Karpas-422 (cell line): Measurements from ENCODE around the gene GABRB2. TPM values are rescaled to one million over a fixed set of nuclear protein-coding genes. Genes with fewer than 3 reads are reported as not detected.

Source experiments
- DNase-seq: peaks from one replicate; pipeline ENCODE4 v3.0.0-alpha.2; 2015
- H2AFZ ChIP-seq: fragments of 200-600 bp; sonication (generic); 2 replicates; pipeline ENCODE4 v1.6.1; 2014; ENCODE audit warnings: antibody characterized with exemption, low read length, mixed read lengths
- H3K27ac ChIP-seq: fragments of 200-600 bp; sonication (generic); 2 replicates; pipeline ENCODE4 v1.5.1; 2014; ENCODE audit warnings: mild to moderate bottlenecking, low read length, moderate library complexity
- H3K27me3 ChIP-seq: fragments of 200-600 bp; sonication (generic); 2 replicates; pipeline ENCODE4 v1.6.1; 2014; ENCODE audit warnings: low read length, mixed read lengths
- H3K36me3 ChIP-seq: fragments of 200-600 bp; sonication (generic); 2 replicates; pipeline ENCODE4 v1.6.1; 2014; ENCODE audit warnings: low read length, mixed read lengths; ENCODE audit not compliant: insufficient read depth
- H3K4me1 ChIP-seq: fragments of 200-600 bp; sonication (generic); 2 replicates; pipeline ENCODE4 v1.6.1; 2014; ENCODE audit warnings: mild to moderate bottlenecking, low read length, mixed read lengths
- H3K4me2 ChIP-seq: fragments of 200-600 bp; sonication (generic); 2 replicates; pipeline ENCODE4 v1.6.1; 2014; ENCODE audit warnings: low read length, low read depth, mild to moderate bottlenecking; ENCODE audit not compliant: poor library complexity, severe bottlenecking
- H3K4me3 ChIP-seq: fragments of 200-600 bp; sonication (generic); 2 replicates; pipeline ENCODE4 v1.5.1; 2014; ENCODE audit warnings: mild to moderate bottlenecking, antibody characterized with exemption, low read length, mixed read lengths
- H3K79me2 ChIP-seq: fragments of 200-600 bp; sonication (generic); 2 replicates; pipeline ENCODE4 v1.6.1; 2014; ENCODE audit warnings: mild to moderate bottlenecking, low read length, mixed read lengths
- H3K9ac ChIP-seq: fragments of 200-600 bp; sonication (generic); 2 replicates; pipeline ENCODE4 v1.6.0; 2014; ENCODE audit warnings: low read length
- H3K9me2 ChIP-seq: fragments of 200-600 bp; sonication (generic), shearing (Covaris generic); replicated peaks from 2 replicates; pipeline ENCODE4 v1.6.0; 2014; ENCODE audit warnings: mild to moderate bottlenecking, low read length, moderate library complexity; ENCODE audit not compliant: insufficient read depth
- H3K9me3 ChIP-seq: fragments of 300-700, 200-600 bp; sonication (generic); 2 replicates; pipeline ENCODE4 v1.6.1; 2014; ENCODE audit warnings: low read length, mixed read lengths
- H4K20me1 ChIP-seq: fragments of 200-600 bp; sonication (generic); 2 replicates; pipeline ENCODE4 v1.6.1; 2014; ENCODE audit warnings: mild to moderate bottlenecking, antibody characterized with exemption, low read length, low read depth; ENCODE audit not compliant: insufficient read depth
- total RNA-seq: library from RNA; depleted of rRNA; stranded (reverse); fragments of >200 nt; shearing (Covaris generic); gene quantifications from 2 replicates; pipeline ENCODE4 v1.2.3, GENCODE V29; 2014; ENCODE audit warnings: low replicate concordance; rRNA removed

The GABRB2 gene
- not detected in 2 replicates for total RNA-seq

GRCh38 chr5:161546470-161547301, at the start of gene GABRB2:
Gene GABRB2, minus strand, starts transcription at chr5:161546725. Its CDS starts 82 bp downstream, at chr5:161546643.
- Histone ChIP-seq H3K4me2 (no peak within 1 kb of the TSS), H2AFZ (no peak within 1 kb of the TSS), H3K27me3 (no peaks in the 10 kb centered on the region)

GRCh38 chr5:161585798-161586197, 39.3 kb upstream of the GABRB2 start:
- Histone ChIP-seq H3K4me1 (no peaks in the 10 kb centered on the region), H3K9me2 (no peaks in the 10 kb centered on the region), H3K9ac (no peak overlapping the region), H3K79me2 (no peaks in the 10 kb centered on the region), H3K9me3 (peaks cover 5% of the 10 kb centered on the region; the same call in 1 of the 2 replicates), H3K36me3 (no peaks in the 10 kb centered on the region), H2AFZ (no peak overlapping the region), H4K20me1 (no peaks in the 10 kb centered on the region), H3K4me2 (no peak overlapping the region), H3K27me3 (no peaks in the 10 kb centered on the region), H3K27ac (no peak overlapping the region), H3K4me3 (no peak overlapping the region)
- DNase-seq, result no peak

More at GRCh38 chr5:161546470-161547301, at the start of gene GABRB2:
- no peaks in the 10 kb centered on the region for H3K4me1 ChIP-seq
- no peak within 1 kb of the TSS for H3K27ac ChIP-seq
- H3K9me2 ChIP-seq, result no peaks in the 10 kb centered on the region
- DNase-seq, result no peak
- H4K20me1 ChIP-seq, result no peaks in the 10 kb centered on the region
- no peak within 1 kb of the TSS for H3K9ac ChIP-seq
- no peaks in the 10 kb centered on the region for H3K36me3 ChIP-seq
- H3K9me3 ChIP-seq, result no peaks in the 10 kb centered on the region; the same call in 1 of the 2 replicates
- H3K79me2 ChIP-seq, result no peaks in the 10 kb centered on the region
- H3K4me3 ChIP-seq, result no peak within 1 kb of the TSS

GRCh38 chr5:161580621-161581020, 34.1 kb upstream of the GABRB2 start:
- H3K9me2 ChIP-seq, result no peaks in the 10 kb centered on the region
- DNase-seq, result no peak
- no peak overlapping the region for H3K4me3 ChIP-seq
- H3K36me3 ChIP-seq, result no peaks in the 10 kb centered on the region
- no peaks in the 10 kb centered on the region for H4K20me1 ChIP-seq
- no peak overlapping the region for H2AFZ ChIP-seq
- H3K9me3 ChIP-seq, result peaks cover 12% of the 10 kb centered on the region; the same call in 1 of the 2 replicates
- H3K9ac ChIP-seq, result no peak overlapping the region
- H3K27me3 ChIP-seq, result no peaks in the 10 kb centered on the region
- H3K4me1 ChIP-seq, result no peaks in the 10 kb centered on the region
- no peak overlapping the region for H3K27ac ChIP-seq
- no peak overlapping the region for H3K4me2 ChIP-seq
- no peaks in the 10 kb centered on the region for H3K79me2 ChIP-seq

DNA sequence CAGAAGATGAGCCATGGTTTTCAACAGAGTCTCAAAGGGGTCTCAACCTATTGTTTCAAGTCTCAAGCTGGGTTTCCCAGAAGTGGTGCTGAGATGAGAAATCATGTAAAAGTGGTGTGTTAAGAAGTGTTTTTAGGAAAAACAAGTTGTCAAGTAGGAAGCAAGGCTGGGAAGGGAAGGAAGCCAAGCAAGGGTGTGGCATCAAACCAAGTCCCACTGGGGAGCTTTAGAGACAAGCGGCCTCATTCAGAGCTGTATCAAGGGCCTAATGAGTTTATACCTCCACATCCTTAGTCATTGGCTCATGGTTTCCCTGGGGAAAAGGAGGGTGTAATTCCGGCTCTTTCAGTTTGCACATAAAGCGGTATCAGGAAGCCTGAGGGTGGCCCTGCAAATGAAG, 26.4 kb upstream of the GABRB2 start:
- Histone ChIP-seq H3K9me3 (peaks cover 35% of the 10 kb centered on the region; the same call in 1 of the 2 replicates), H3K36me3 (no peaks in the 10 kb centered on the region), H3K27me3 (no peaks in the 10 kb centered on the region), H2AFZ (no peak overlapping the region), H3K4me3 (no peak overlapping the region), H3K4me1 (no peaks in the 10 kb centered on the region), H3K4me2 (no peak overlapping the region), H3K79me2 (no peaks in the 10 kb centered on the region), H3K9me2 (no peaks in the 10 kb centered on the region), H4K20me1 (no peaks in the 10 kb centered on the region), H3K9ac (no peak overlapping the region), H3K27ac (no peak overlapping the region)
- DNase-seq, result no peak

DNA sequence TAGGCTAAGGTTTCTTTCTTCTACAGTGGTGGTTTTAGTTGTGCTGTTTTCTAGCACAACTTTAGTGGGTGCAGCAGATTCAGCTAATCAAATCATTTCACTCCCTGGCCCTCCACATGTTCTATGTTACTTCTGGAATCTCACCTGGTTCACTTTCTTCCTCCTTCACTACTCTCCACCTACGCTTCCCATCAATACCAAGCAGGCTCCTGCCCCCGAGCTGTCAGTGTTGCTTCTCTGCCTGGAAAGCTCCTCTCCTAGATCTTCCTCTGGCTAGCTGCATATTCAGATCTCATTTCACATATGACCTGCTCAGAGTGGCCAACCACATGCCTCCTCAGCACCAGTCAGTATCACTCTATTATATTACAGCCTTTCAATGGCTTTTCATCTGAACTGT, 19.6 kb upstream of the GABRB2 start:
- Histone ChIP-seq H3K4me3 (no peak overlapping the region), H3K36me3 (no peaks in the 10 kb centered on the region), H3K4me1 (no peaks in the 10 kb centered on the region), H3K79me2 (no peaks in the 10 kb centered on the region), H3K9me2 (no peaks in the 10 kb centered on the region), H3K27ac (no peak overlapping the region), H3K9me3 (peaks cover 15% of the 10 kb centered on the region; the same call in 1 of the 2 replicates), H3K27me3 (no peaks in the 10 kb centered on the region), H4K20me1 (no peaks in the 10 kb centered on the region), H3K4me2 (no peak overlapping the region), H3K9ac (no peak overlapping the region), H2AFZ (no peak overlapping the region)
- DNase-seq, result no peak

- no peak overlapping the region for H3K27ac ChIP-seq
- no peaks in the 10 kb centered on the region for H4K20me1 ChIP-seq
- no peak overlapping the region for H3K4me3 ChIP-seq
- no peaks in the 10 kb centered on the region for H3K36me3 ChIP-seq
- no peak overlapping the region for H3K9ac ChIP-seq
- no peak overlapping the region for H2AFZ ChIP-seq
- H3K4me2 ChIP-seq, result no peak overlapping the region
- no peaks in the 10 kb centered on the region for H3K79me2 ChIP-seq
- no peaks in the 10 kb centered on the region for H3K9me2 ChIP-seq
- no peaks in the 10 kb centered on the region for H3K27me3 ChIP-seq
- peaks cover 17% of the 10 kb centered on the region; the same call in 1 of the 2 replicates for H3K9me3 ChIP-seq
- DNase-seq, result no peak
- H3K4me1 ChIP-seq, result no peaks in the 10 kb centered on the region
Observed at GRCh38 chr5:161562446-161562845, 15.9 kb upstream of the GABRB2 start.

- Histone ChIP-seq H3K9ac (no peak overlapping the region), H3K79me2 (no peaks in the 10 kb centered on the region), H3K4me3 (no peak overlapping the region), H3K9me3 (peaks cover 2% of the 10 kb centered on the region), H3K4me2 (no peak overlapping the region), H3K9me2 (no peaks in the 10 kb centered on the region), H3K4me1 (no peaks in the 10 kb centered on the region), H2AFZ (no peak overlapping the region), H3K27ac (no peak overlapping the region), H4K20me1 (no peaks in the 10 kb centered on the region), H3K36me3 (no peaks in the 10 kb centered on the region), H3K27me3 (no peaks in the 10 kb centered on the region)
- DNase-seq, result no peak
Observed at GRCh38 chr5:161549106-161549505, 2.6 kb upstream of the GABRB2 start.

- no peaks in the 10 kb centered on the region for H3K36me3 ChIP-seq
- no peaks in the 10 kb centered on the region for H4K20me1 ChIP-seq
- H2AFZ ChIP-seq, result no peak overlapping the region
- H3K9ac ChIP-seq, result no peak overlapping the region
- DNase-seq, result no peak
- H3K27ac ChIP-seq, result no peak overlapping the region
- no peaks in the 10 kb centered on the region; the same call in 1 of the 2 replicates for H3K9me3 ChIP-seq
- no peaks in the 10 kb centered on the region for H3K27me3 ChIP-seq
- H3K4me2 ChIP-seq, result no peak overlapping the region
- H3K79me2 ChIP-seq, result no peaks in the 10 kb centered on the region
- H3K9me2 ChIP-seq, result no peaks in the 10 kb centered on the region
- H3K4me1 ChIP-seq, result no peaks in the 10 kb centered on the region
- no peak overlapping the region for H3K4me3 ChIP-seq
Observed at GRCh38 chr5:161548487-161549094, 2.1 kb upstream of the GABRB2 start.
